ENCODE results near the gene EEF1AKMT1.
"Not testable (repeated sequence)": the region's sequence is repeated elsewhere in the genome, so short reads cannot be mapped to it uniquely, and the experiment has no call there.

Gene EEF1AKMT1

GRCh38 chr13:20775961-20776360, 2.2 kb upstream of the EEF1AKMT1 start:
- no peak for DNase-seq

DNA sequence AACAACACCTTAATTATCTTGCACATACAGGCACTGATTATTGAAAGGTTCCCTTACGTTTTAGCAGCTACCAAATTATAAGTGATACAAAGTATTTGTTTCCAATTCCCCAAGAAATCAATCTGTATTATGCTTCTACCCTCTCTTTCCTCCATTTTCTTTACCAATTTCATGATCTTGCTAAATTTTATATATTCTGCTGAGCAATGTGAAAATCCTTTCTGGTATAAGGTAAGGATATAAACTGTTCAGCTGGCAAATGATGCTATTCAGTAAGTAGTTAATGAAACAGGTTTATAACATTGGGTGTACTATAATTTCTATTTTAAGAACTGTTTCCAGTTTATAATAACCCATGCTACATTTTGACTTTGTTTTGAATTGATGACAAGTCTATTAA, 985 bp upstream of the EEF1AKMT1 start:
- DNase-seq, result no peak

DNA sequence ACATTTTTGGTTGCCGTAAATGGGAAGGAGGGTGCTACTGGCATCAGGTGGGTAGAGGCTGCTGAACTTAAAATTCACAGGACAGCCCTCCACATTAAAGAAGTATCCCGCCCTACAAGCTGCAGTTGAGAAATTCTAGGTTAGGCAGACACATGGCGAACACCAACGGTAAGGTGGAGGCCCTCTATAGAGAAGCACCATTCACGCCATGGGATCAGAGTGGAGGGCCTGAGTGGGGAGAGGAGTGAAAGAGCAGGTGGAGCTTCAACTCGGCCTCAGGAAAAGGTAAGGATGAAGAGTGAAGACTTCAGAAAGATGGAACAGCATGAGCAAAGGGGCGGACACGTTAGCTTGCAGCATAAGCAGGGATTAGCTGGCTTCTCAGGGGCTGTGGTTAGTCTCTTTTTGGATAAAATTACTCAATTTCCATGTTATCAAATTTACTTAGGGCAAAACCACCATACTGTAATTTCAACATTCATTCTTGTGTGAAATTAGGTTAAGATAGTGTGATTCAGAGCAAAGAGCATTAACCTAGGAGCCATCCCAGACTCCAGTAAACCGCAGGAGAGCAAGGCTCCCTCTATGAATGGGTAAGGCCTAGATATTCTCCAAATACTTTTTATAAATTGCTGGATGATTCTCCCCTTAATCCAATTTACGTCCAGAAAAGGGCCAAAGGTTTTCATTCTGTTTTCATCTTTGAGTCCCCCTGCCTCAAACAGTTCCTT, 1.2 kb downstream of the EEF1AKMT1 start:
- DNase-seq, result no peak

DNA sequence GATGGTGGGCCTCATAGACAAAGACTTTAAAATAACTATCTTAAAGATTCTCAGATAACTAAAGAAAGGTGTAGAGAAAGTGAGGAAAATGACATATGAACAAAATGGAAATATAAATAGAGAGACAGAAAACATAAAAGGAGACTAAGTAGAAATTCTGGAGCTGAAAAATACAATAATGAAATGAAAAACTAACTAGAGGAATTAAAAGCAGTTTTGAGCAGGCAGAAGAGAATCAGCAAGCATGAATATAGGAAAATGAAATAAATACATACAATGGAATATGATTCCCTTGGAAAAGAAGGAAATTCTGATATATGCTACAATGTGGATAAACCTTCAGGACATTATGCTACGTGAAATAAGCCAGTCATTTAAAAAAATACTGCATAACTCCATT, 3.9 kb downstream of the EEF1AKMT1 start:
- no peak for DNase-seq

- no peak for DNase-seq
Observed at GRCh38 chr13:20769091-20769490, 4.7 kb downstream of the EEF1AKMT1 start.

GRCh38 chr13:20767309-20767943, 6.3 kb downstream of the EEF1AKMT1 start:
- no peak for DNase-seq

- no peak for DNase-seq
Observed at GRCh38 chr13:20760872-20761271, 12.9 kb downstream of the EEF1AKMT1 start.

DNA sequence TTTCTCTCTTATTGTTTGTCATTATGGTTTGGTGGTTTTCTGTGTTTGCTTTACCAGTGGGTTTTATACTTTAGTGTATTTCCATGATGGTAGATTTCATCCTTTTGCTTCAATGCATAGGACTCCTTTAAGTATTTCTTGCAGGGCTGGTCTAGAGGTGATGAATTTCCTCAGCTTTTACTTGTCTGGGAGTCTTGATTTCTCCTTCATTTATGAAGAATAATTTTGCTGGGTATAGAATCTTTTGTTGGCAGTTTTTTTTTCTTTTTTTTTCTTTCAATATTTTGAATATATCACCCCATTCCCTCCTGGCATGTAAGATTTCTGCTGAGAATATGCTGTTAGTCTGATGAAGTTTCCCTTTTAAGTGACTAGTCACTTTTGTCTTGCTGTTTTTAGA, 19.8 kb downstream of the EEF1AKMT1 start:
- DNase-seq, result no peak

DNA sequence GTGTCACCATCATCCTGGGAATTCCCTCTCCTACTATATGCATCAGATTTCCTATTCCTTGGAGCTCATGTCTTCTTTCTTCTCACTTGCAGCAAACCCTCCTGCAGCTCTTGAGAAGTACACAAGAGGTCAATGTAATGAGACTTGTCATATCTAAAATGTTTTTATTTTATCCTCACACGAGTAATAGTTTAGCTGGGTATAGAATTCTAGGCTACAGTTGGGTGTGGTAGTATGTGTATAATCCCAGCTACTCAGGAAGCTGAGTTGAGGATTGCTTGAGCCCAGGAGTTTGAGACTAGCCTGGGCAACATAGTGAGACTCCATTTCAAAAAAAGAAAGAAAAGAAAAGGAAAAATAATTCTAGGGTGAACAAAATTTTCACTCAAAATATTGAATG, 24.4 kb downstream of the EEF1AKMT1 start:
- no peak for DNase-seq

- DNase-seq, result not testable (repeated sequence)
Observed at GRCh38 chr13:20743830-20744404, 29.8 kb downstream of the EEF1AKMT1 start.

DNA sequence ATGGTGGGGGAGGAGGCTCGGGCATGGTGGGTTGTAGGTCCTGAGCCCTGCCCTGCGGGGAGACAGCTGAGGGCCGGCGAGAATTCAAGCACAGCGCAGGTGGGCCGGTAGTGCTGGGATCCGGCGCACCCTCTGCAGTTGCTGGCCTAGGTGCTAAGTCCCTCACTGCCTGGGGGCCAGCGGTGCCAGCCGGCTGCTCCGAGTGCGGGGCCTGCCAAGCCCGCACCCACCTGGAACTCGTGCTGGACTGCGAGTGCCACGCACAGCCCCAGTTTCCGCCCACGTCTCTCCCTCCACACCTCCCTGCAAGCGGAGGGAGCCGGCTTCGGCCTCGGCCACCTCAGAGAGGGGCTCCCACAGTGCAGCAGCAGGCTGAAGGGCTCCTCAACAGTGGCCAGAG, 33.7 kb downstream of the EEF1AKMT1 start:
- no peak for DNase-seq

DNA sequence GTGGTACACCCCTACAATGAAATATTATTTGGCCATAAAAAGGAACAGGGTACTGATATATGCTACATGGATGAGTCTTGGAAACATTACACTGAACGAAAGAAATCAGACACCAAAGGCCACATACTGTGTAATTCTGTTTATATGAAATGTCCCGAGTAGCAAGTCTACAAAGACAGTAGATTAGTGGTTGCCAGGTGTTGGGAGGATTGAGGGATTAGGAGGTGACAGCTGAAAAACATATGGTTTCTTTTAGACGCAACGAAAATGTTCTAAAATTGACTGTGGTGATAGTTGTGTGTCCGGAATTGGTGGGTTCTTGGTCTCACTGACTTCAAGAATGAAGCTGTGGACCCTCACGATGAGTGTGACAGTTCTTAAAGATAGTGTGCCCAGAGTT, 35.1 kb downstream of the EEF1AKMT1 start:
- DNase-seq, result no peak

GRCh38 chr13:20729633-20730585, 43.9 kb downstream of the EEF1AKMT1 start:
- no peak for DNase-seq

- DNase-seq, result no peak
Observed at GRCh38 chr13:20728579-20729311, 45.0 kb downstream of the EEF1AKMT1 start.

DNA sequence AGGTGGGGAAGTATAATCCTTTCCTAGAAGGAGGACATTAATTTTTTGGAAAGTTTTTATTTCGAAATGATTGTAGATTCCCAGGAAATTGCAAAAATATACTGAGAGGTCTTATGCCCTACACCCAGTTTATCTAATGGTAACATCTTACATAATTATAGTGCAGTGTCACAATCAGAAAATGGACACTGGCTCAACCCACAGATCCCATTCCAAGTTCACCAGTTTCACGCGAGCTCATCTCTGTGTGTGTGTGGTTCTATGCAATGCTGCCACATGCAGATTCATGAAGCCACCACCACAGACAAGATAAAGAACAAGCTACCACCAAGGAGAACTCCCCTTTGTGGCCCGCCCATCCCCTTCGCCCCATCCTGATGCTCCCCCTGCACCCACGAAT, 45.9 kb downstream of the EEF1AKMT1 start:
- DNase-seq, result no peak

GRCh38 chr13:20721454-20722357, 52.1 kb downstream of the EEF1AKMT1 start:
- DNase-seq, result no peak

GRCh38 chr13:20721058-20721453, 52.7 kb downstream of the EEF1AKMT1 start:
- DNase-seq, result no peak

- DNase-seq, result no peak
Observed at GRCh38 chr13:20720499-20720898, 53.3 kb downstream of the EEF1AKMT1 start.

- DNase-seq, result no peak
Observed at GRCh38 chr13:20719783-20720182, 54.0 kb downstream of the EEF1AKMT1 start.

DNA sequence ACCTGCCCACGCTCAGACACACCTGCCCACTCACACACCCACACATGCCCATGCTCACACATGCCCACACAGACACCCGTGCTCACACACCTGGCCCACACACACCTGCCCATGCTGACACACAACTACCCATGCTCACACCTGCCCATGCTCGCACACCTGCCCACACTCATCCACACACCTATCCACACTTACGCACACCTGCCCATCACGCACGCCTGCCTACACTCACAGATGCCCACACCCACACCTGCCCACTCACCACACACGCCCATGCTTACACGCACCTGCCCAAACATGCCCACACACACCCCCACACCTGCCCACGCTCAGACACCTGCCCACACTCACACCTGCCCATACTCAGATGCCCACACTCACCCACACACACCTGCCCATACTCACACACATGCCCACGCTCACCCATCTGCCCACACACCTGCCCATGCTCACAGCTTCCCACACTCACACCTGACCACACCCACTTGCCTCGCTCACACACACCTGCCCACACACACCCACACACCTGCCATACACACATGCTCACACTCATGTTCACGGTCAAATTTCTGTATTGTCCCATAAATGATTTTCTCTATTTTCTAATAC, 54.7 kb downstream of the EEF1AKMT1 start:
- no peak for DNase-seq
